Measurements from ENCODE around the gene ATXN7L2. TPM values are rescaled to one million over a fixed set of nuclear protein-coding genes. Genes with fewer than 3 reads are reported as not detected.

ATXN7L2 gene
- total and polyA plus RNA-seq, 2 of the 8 experiments (the other 6 are each of a cell fraction or from before 2014, with no cell fraction given): 8.1 to 9.3 TPM

DNA sequence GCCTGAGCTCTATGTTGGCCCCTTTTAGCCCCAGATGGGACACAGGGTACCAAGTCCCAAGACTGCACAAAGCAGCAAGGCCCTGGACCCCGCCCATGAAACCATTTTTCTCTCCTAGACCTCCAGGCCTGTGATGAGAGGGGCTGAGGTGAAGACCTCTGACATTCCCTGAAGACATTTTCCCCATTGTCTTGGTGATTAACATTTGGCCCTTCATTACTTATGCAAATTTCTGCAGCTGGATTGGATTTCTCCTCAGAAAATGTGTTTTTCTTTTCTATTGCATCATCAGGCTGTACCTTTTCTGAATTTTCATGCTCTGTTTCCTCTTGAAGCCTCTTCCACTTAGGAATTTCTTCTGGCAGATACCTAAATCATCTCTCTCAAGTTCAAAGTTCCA, 49.2 kb upstream of the ATXN7L2 start:
- no peaks in the 10 kb centered on the region for H3K36me3 ChIP-seq (ENCODE audit: control insufficient read depth in 2 of 4, insufficient read depth in 4 of 4, low read length in 3 of 4)
- H2BK20ac ChIP-seq (ENCODE audit: low read length): no peak overlapping the region
- H3K9ac ChIP-seq (replicated peaks in 1 of 4; ENCODE audit: extremely low read depth in 1 of 4, low read depth in 3 of 4, low read length in 3 of 4): no peak overlapping the region
- H3K79me1 ChIP-seq (ENCODE audit: low read depth, low read length): no peaks in the 10 kb centered on the region
- no peak overlapping the region for H4K91ac ChIP-seq (replicated peaks; ENCODE audit: insufficient read length, low read length)
- H3K23ac ChIP-seq (ENCODE audit: insufficient read length): no peak overlapping the region
- no peak overlapping the region for H3K18ac ChIP-seq (ENCODE audit: extremely low read depth, low read length)
- H3K9me3 ChIP-seq (ENCODE audit: insufficient read depth in 2 of 2, low read depth in 1 of 2, low read length in 1 of 2): peaks cover 0 to 8% of the 10 kb centered on the region in 2 experiments; a peak in 1 of 4 replicates
- H2AFZ ChIP-seq (ENCODE audit: low read length): no peak overlapping the region
- H3K4me1 ChIP-seq (replicated peaks in 1 of 4; ENCODE audit: control insufficient read depth in 3 of 4, insufficient read depth in 4 of 4, low read length in 3 of 4): no peaks in the 10 kb centered on the region
- no peak overlapping the region for H3K14ac ChIP-seq (ENCODE audit: insufficient read length)
- no peaks in the 10 kb centered on the region for H3K23me2 ChIP-seq (ENCODE audit: low read depth, low read length)
- CTCF ChIA-PET (ENCODE audit: partially characterized antibody): no interaction called here
- no peak overlapping the region for H3K27ac ChIP-seq (ENCODE audit: low read depth, low read length)
- FAIRE-seq (no peak), DNase-seq (ENCODE audit: low read depth in 1 of 2, low spot score in 2 of 2) (no peak)
- H3K4me2 ChIP-seq (ENCODE audit: insufficient read depth in 1 of 2, low read depth in 2 of 2, low read length in 2 of 2): no peak overlapping the region
- H4K20me1 ChIP-seq (replicated peaks in 1 of 2; ENCODE audit: control insufficient read depth in 1 of 2, insufficient read depth in 2 of 2, low read length in 2 of 2): no peaks in the 10 kb centered on the region
- no peak overlapping the region for H2AK5ac ChIP-seq (ENCODE audit: low read depth, low read length)
- no peak overlapping the region for H2BK12ac ChIP-seq (ENCODE audit: low read depth, low read length)
- no peak overlapping the region for H3K4me3 ChIP-seq (ENCODE audit: extremely low read depth in 1 of 4, insufficient read depth in 2 of 4, low read depth in 3 of 4, low read length in 4 of 4)
- H3K56ac ChIP-seq (replicated peaks; ENCODE audit: insufficient read length, low read depth, low read length): no peak overlapping the region
- 92% methylated on average over 1 of the region's 1 CpG; no CpG with 5 or more reads in 1 of the 2 experiments for WGBS, 2 experiments (ENCODE audit: extremely low coverage in 1 of 2, insufficient coverage in 1 of 2, insufficient read length in 1 of 2, insufficient replicate concordance in 2 of 2, low coverage in 1 of 2, low lambda C conversion rate in 2 of 2, missing lambda C conversion rate in 1 of 2)
- H4K8ac ChIP-seq (ENCODE audit: extremely low read depth, insufficient read depth, low read length): no peak overlapping the region
- no peak overlapping the region for H3K4ac ChIP-seq (replicated peaks; ENCODE audit: insufficient read length, low read depth, low read length)
- POLR2A ChIA-PET (ENCODE audit: partially characterized antibody): interaction anchor here (1.1 kb wide), 1 partner anchor 28 kb away, joined by 3 read pairs; no protein-coding TSS in a partner anchor
- H2BK5ac ChIP-seq (ENCODE audit: low read depth, low read length): no peak overlapping the region
- no peak overlapping the region for H2BK120ac ChIP-seq (replicated peaks; ENCODE audit: low read depth, low read length)
- H3K79me2 ChIP-seq (ENCODE audit: control insufficient read depth in 1 of 2, insufficient read depth in 2 of 2, low read length in 2 of 2): no peaks in the 10 kb centered on the region
- H3K27me3 ChIP-seq (replicated peaks in 1 of 4; ENCODE audit: control insufficient read depth in 3 of 4, extremely low read depth in 1 of 4, insufficient read depth in 3 of 4, low read length in 3 of 4): no peaks in the 10 kb centered on the region
- H2BK15ac ChIP-seq (ENCODE audit: low read length): no peak overlapping the region
- H4K5ac ChIP-seq (ENCODE audit: insufficient read length, low read depth, low read length): no peak overlapping the region
- TF ChIP-seq YY1 (IDR thresholded peaks at IDR 0.05; ENCODE audit: low read depth, low read length) (no peak), PHF8 (conservative IDR thresholded peaks at IDR 0.05; ENCODE audit: low read depth, low read length) (no peak), KDM4A (IDR thresholded peaks at IDR 0.05; ENCODE audit: low read depth, low read length, severe bottlenecking) (no peak), RNF2 (IDR thresholded peaks at IDR 0.05; ENCODE audit: borderline replicate concordance, low read depth, low read length, missing control alignments, poor library complexity, severe bottlenecking) (no peak), FOSL1 (IDR thresholded peaks at IDR 0.05; ENCODE audit: insufficient read depth, low read depth, low read length) (no peak), POLR2AphosphoS5 (IDR thresholded peaks at IDR 0.05; ENCODE audit: low read depth, low read length) (no peak), CBX5 (IDR thresholded peaks at IDR 0.05; ENCODE audit: low read depth, low read length) (no peak), CHD2 (IDR thresholded peaks at IDR 0.05; ENCODE audit: low read length) (no peak), SRF (IDR thresholded peaks at IDR 0.05; ENCODE audit: low read depth, low read length) (no peak), HDAC6 (IDR thresholded peaks at IDR 0.05; ENCODE audit: low read depth, low read length) (no peak), EGR1 (IDR thresholded peaks at IDR 0.05; ENCODE audit: borderline replicate concordance, low read depth, low read length) (no peak)
